Activated T-cell treated with anti-CD3 and anti-CD28 coated beads, Interleukin-2, amount 50 U/mL, for 72 hours (primary cell): ENCODE data around the gene AGPAT3. TPM values are rescaled to one million over a fixed set of nuclear protein-coding genes. Genes with fewer than 3 reads are reported as not detected.
A peak's percentile ranks its signal among the peaks of the same experiment; 100 is the strongest.

Experiments used
- ATAC-seq, 2 donors: fragments of 150-1000 bp; cut with Tn5 transposase; replicated peaks in 1 of 2; 2 replicates each; pipeline ENCODE4 v1.10.0; 2021; ENCODE audit warnings: moderate library complexity in 2 of 2, mild to moderate bottlenecking in 1 of 2
- DNase-seq, 2 donors: peaks; one replicate each; pipeline ENCODE4 v3.0.0; 2021 to 2022; ENCODE audit warnings: mixed read lengths in 1 of 2
- H3K27ac Mint-ChIP-seq: one replicate; pipeline ENCODE4 v1.8.0; 2022; ENCODE audit warnings: mild to moderate bottlenecking, moderate library complexity, mixed read lengths
- H3K27me3 Mint-ChIP-seq: one replicate; pipeline ENCODE4 v1.8.0; 2022; ENCODE audit warnings: low read depth, mixed read lengths
- H3K36me3 Mint-ChIP-seq, 2 donors: one replicate each; pipeline ENCODE4 v1.8.0; 2022; ENCODE audit warnings: mixed read lengths in 2 of 2, mild to moderate bottlenecking in 1 of 2; ENCODE audit not compliant: insufficient read depth in 2 of 2
- H3K4me1 Mint-ChIP-seq: one replicate; pipeline ENCODE4 v1.8.0; 2022; ENCODE audit warnings: low read depth, mixed read lengths
- H3K4me3 Mint-ChIP-seq, 2 donors: one replicate each; pipeline ENCODE4 v1.8.0; 2022; ENCODE audit warnings: mild to moderate bottlenecking in 2 of 2, mixed read lengths in 2 of 2, moderate library complexity in 2 of 2
- H3K9me3 Mint-ChIP-seq, 2 donors: one replicate each; pipeline ENCODE4 v1.8.0; 2022; ENCODE audit warnings: mixed read lengths in 2 of 2
- total RNA-seq, 2 donors: library from RNA; stranded (reverse); gene quantifications; one replicate each; pipeline ENCODE4 v1.2.3, GENCODE V29; 2022

AGPAT3 gene
- total RNA-seq, 2 donors from 2014 or later = 86.1 to 87.1 TPM

GRCh38 chr21:43976661-43977060, 111.6 kb downstream of the AGPAT3 start:
- Mint-ChIP-seq H3K4me1 (peaks cover 14% of the 10 kb centered on the region), H3K27ac (no peak overlapping the region), H3K4me3 (no peak overlapping the region), H3K9me3 (no peaks in the 10 kb centered on the region), H3K27me3 (no peaks in the 10 kb centered on the region), H3K36me3 (peaks cover 1 to 6% of the 10 kb centered on the region in 2 donors)
- DNase-seq = no peak
- ATAC-seq = no peak

- no peak for DNase-seq
- Mint-ChIP-seq H3K9me3 (no peaks in the 10 kb centered on the region), H3K4me3 (no peak overlapping the region), H3K36me3 (peaks cover 1 to 7% of the 10 kb centered on the region in 2 donors), H3K27me3 (no peaks in the 10 kb centered on the region), H3K27ac (peak overlapping the region; percentile 35), H3K4me1 (peaks cover 14% of the 10 kb centered on the region)
- ATAC-seq = no peak
These were observed 113.0 kb downstream of the AGPAT3 start for GRCh38 chr21:43978060-43978459.

GRCh38 chr21:43979654-43980053, 114.6 kb downstream of the AGPAT3 start:
- DNase-seq (no peak), ATAC-seq (no peak)
- H3K9me3 Mint-ChIP-seq = no peaks in the 10 kb centered on the region
- no peaks in the 10 kb centered on the region for H3K27me3 Mint-ChIP-seq
- peak overlapping the region; percentile 34 for H3K27ac Mint-ChIP-seq
- H3K4me1 Mint-ChIP-seq = peaks cover 11% of the 10 kb centered on the region
- H3K36me3 Mint-ChIP-seq = peaks cover 1 to 7% of the 10 kb centered on the region in 2 donors
- no peak overlapping the region for H3K4me3 Mint-ChIP-seq

GRCh38 chr21:43981151-43981870, 116.3 kb downstream of the AGPAT3 start:
- DNase-seq = no peak
- Mint-ChIP-seq H3K9me3 (no peaks in the 10 kb centered on the region), H3K27me3 (no peaks in the 10 kb centered on the region), H3K4me1 (peaks cover 13% of the 10 kb centered on the region), H3K36me3 (peaks cover 0 to 7% of the 10 kb centered on the region in 2 donors), H3K27ac (no peak overlapping the region), H3K4me3 (no peak overlapping the region)
- ATAC-seq = no peak

GRCh38 chr21:43981871-43982210, 116.8 kb downstream of the AGPAT3 start:
- Mint-ChIP-seq H3K4me1 (peaks cover 13% of the 10 kb centered on the region), H3K36me3 (peaks cover 0 to 7% of the 10 kb centered on the region in 2 donors), H3K27me3 (no peaks in the 10 kb centered on the region), H3K4me3 (no peak overlapping the region), H3K27ac (no peak overlapping the region), H3K9me3 (no peaks in the 10 kb centered on the region)
- ATAC-seq (no peak), DNase-seq (no peak)

- H3K27ac Mint-ChIP-seq = no peak overlapping the region
- H3K27me3 Mint-ChIP-seq = no peaks in the 10 kb centered on the region
These were observed 117.6 kb downstream of the AGPAT3 start for GRCh38 chr21:43982489-43983078.

GRCh38 chr21:43983390-43983789, 118.4 kb downstream of the AGPAT3 start:
- DNase-seq (no peak), ATAC-seq (no peak)
- Mint-ChIP-seq H3K9me3 (no peaks in the 10 kb centered on the region), H3K36me3 (peaks cover 0 to 5% of the 10 kb centered on the region in 2 donors), H3K4me1 (peaks cover 13% of the 10 kb centered on the region), H3K4me3 (no peak overlapping the region), H3K27me3 (no peaks in the 10 kb centered on the region), H3K27ac (no peak overlapping the region)

More at GRCh38 chr21:43982489-43983078, 117.6 kb downstream of the AGPAT3 start:
- no peaks in the 10 kb centered on the region for H3K9me3 Mint-ChIP-seq
- no peak for ATAC-seq
- DNase-seq = no peak
- H3K36me3 Mint-ChIP-seq = peaks cover 0 to 5% of the 10 kb centered on the region in 2 donors
- no peak overlapping the region for H3K4me3 Mint-ChIP-seq
- peaks cover 13% of the 10 kb centered on the region for H3K4me1 Mint-ChIP-seq

GRCh38 chr21:43983860-43984420, 118.9 kb downstream of the AGPAT3 start:
- no peaks in the 10 kb centered on the region for H3K27me3 Mint-ChIP-seq
- H3K4me3 Mint-ChIP-seq = no peak overlapping the region
- H3K4me1 Mint-ChIP-seq = peaks cover 13% of the 10 kb centered on the region
- no peak for ATAC-seq
- no peaks in the 10 kb centered on the region for H3K9me3 Mint-ChIP-seq
- DNase-seq = no peak
- no peak overlapping the region for H3K27ac Mint-ChIP-seq
- peaks cover 0 to 4% of the 10 kb centered on the region in 2 donors for H3K36me3 Mint-ChIP-seq

GRCh38 chr21:43984905-43985689, 120.1 kb downstream of the AGPAT3 start:
- peaks cover 0 to 4% of the 10 kb centered on the region in 2 donors for H3K36me3 Mint-ChIP-seq
- H3K27me3 Mint-ChIP-seq = no peaks in the 10 kb centered on the region
- no peak overlapping the region for H3K27ac Mint-ChIP-seq
- ATAC-seq (peak; percentile 42 to 52), DNase-seq (no peak)
- no peak overlapping the region for H3K4me3 Mint-ChIP-seq
- H3K9me3 Mint-ChIP-seq = no peaks in the 10 kb centered on the region
- peaks cover 13% of the 10 kb centered on the region for H3K4me1 Mint-ChIP-seq

- H3K4me3 Mint-ChIP-seq = peak overlapping the region in 1 of 2 donors; percentile 14
- H3K4me1 Mint-ChIP-seq = peaks cover 13% of the 10 kb centered on the region
- no peaks in the 10 kb centered on the region for H3K9me3 Mint-ChIP-seq
- no peak overlapping the region for H3K27ac Mint-ChIP-seq
- no peak for ATAC-seq
- peaks cover 0 to 4% of the 10 kb centered on the region in 2 donors for H3K36me3 Mint-ChIP-seq
- DNase-seq = no peak
- H3K27me3 Mint-ChIP-seq = no peaks in the 10 kb centered on the region
These were observed 120.7 kb downstream of the AGPAT3 start for GRCh38 chr21:43985690-43986251.

GRCh38 chr21:43986544-43987451, 121.8 kb downstream of the AGPAT3 start:
- Mint-ChIP-seq H3K4me1 (peaks cover 13% of the 10 kb centered on the region), H3K9me3 (no peaks in the 10 kb centered on the region), H3K36me3 (peaks cover 0 to 2% of the 10 kb centered on the region in 2 donors), H3K27ac (no peak overlapping the region), H3K27me3 (no peaks in the 10 kb centered on the region), H3K4me3 (no peak overlapping the region)
- ATAC-seq (no peak), DNase-seq (no peak)

GRCh38 chr21:43987509-43987908, 122.5 kb downstream of the AGPAT3 start:
- no peak overlapping the region for H3K27ac Mint-ChIP-seq
- H3K27me3 Mint-ChIP-seq = no peaks in the 10 kb centered on the region
- H3K4me3 Mint-ChIP-seq = no peak overlapping the region
- H3K9me3 Mint-ChIP-seq = no peaks in the 10 kb centered on the region
- no peak for DNase-seq
- H3K36me3 Mint-ChIP-seq = no peaks in the 10 kb centered on the region
- H3K4me1 Mint-ChIP-seq = peaks cover 13% of the 10 kb centered on the region
- no peak for ATAC-seq
